Measurements from ENCODE around the gene POP7. TPM values are rescaled to one million over a fixed set of nuclear protein-coding genes. Genes with fewer than 3 reads are reported as not detected.

POP7 gene
- total RNA-seq, 4 donors from 2014 or later: 15.8 to 44.8 (median 21.0) TPM

DNA sequence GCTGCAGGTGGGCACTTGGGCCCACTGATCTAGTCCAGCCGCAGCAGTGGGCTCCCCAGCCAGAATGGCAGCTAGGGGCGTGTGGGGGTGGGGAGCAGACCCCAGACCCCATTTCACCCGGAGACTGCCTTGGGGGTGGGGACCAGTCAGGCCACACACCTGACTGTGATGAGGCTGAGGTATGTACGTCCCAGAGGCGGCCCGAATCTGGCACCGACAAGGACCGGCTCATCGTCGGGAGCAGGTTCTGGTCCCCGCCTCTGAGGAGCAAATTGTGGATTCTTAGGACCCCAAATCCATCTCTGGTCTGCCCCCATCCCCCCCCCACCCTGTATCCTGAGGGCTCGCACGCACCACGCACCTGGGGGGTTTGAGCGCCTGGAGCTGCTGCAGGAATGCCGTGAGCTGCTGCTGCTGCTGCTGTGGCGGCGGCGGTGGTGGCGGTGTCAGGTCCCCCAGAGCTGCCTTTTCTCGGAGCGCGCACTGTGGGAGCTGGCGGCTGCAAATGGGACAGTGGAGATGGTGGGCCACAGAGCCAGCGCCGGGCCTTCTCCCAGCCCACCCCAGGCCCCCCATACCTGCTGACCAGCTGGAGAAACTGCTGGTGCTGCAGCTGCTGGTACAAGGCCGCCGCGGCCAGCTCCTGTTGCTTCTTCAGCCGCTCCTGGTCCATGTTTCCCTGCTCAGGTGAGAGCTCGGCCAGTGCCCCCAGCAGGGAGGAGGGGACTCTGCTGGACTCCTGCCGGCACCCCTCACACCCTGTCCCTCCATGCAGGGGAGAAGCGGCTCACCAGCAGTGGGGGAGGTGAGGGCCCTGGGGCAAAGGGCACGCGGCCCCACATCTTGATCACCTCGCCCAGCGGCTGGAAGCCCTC is 22.0 kb upstream of the POP7 start:
- no peak for TF ChIP-seq POLR2A (IDR thresholded peaks at IDR 0.05)
- TF ChIP-seq, protein P1, sequence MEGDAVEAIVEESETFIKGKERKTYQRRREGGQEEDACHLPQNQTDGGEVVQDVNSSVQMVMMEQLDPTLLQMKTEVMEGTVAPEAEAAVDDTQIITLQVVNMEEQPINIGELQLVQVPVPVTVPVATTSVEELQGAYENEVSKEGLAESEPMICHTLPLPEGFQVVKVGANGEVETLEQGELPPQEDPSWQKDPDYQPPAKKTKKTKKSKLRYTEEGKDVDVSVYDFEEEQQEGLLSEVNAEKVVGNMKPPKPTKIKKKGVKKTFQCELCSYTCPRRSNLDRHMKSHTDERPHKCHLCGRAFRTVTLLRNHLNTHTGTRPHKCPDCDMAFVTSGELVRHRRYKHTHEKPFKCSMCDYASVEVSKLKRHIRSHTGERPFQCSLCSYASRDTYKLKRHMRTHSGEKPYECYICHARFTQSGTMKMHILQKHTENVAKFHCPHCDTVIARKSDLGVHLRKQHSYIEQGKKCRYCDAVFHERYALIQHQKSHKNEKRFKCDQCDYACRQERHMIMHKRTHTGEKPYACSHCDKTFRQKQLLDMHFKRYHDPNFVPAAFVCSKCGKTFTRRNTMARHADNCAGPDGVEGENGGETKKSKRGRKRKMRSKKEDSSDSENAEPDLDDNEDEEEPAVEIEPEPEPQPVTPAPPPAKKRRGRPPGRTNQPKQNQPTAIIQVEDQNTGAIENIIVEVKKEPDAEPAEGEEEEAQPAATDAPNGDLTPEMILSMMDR (IDR thresholded peaks at IDR 0.05): no peak
- Histone ChIP-seq H3K27me3 (no peaks in the 10 kb centered on the region), H3K9me3 (no peaks in the 10 kb centered on the region), H3K36me3 (peaks cover 75 to 79% of the 10 kb centered on the region in 2 donors), H3K4me1 (peaks cover 0 to 4% of the 10 kb centered on the region in 2 donors), H3K4me3 (replicated peaks in 1 of 3) (no peak overlapping the region), H3K27ac (no peak overlapping the region)
- no peak for DNase-seq
- 94 to 96% methylated on average over 25 to 33 of the region's 37 CpGs for WGBS, 2 donors
- intact Hi-C loops (cut with DNase I): loop anchor here (10.0 kb wide), 1 partner anchor 219 kb away; the partner anchor contains the start of gene SPACDR

DNA sequence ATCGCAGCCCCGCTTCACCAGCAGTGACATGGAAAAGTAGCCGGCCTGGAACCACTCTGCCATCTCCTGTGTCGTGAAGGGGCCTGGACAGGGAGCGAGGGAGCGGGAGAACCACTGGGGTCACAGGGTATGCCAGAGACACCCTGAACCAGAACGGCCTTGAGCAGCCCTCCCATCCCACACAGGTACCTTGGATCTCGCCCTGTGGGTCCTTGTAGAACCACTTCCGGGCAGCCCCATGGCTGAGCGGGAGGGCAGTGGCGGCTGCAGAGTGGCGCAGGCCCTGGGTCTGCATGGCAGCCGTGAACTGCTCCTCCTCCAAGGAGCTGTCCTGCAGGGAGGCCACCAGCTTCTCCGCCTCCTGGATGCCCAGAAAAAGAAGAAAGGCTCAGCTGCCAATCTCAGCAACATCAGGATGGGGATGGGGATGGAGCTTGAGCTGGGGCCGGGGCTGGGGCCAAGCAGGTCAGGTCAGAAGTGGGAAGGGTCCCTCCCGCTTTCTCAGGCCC is 21.3 kb upstream of the POP7 start:
- 93 to 95% methylated on average over 13 to 16 of the region's 16 CpGs for WGBS, 2 donors

GRCh38 chr7:100685049-100685605 is 20.8 kb upstream of the POP7 start:
- intact Hi-C loops (cut with DNase I): loop anchor here (5.0 to 10.0 kb wide), 2 partner anchors 118 to 220 kb away; partner anchors contain the start of gene SPACDR
- TF ChIP-seq, protein P1 (IDR thresholded peaks at IDR 0.05): no peak
- TF ChIP-seq POLR2A (IDR thresholded peaks at IDR 0.05): no peak
- H3K27ac ChIP-seq: no peak overlapping the region
- DNase-seq: no peak
- H3K4me3 ChIP-seq (replicated peaks in 1 of 3): no peak overlapping the region
- whole genome bisulfite sequencing, 2 donors: 89 to 94% methylated on average over 15 to 18 of the region's 18 CpGs
- H3K36me3 ChIP-seq: peaks cover 71 to 76% of the 10 kb centered on the region in 2 donors
- H3K9me3 ChIP-seq: no peaks in the 10 kb centered on the region
- H3K27me3 ChIP-seq: no peaks in the 10 kb centered on the region
- peaks cover 3 to 11% of the 10 kb centered on the region in 2 donors for H3K4me1 ChIP-seq

More for the DNA sequence above, 21.3 kb upstream of the POP7 start:
- H3K4me1 ChIP-seq: peaks cover 0 to 6% of the 10 kb centered on the region in 2 donors
- no peaks in the 10 kb centered on the region for H3K9me3 ChIP-seq
- intact Hi-C loops (cut with DNase I): loop anchor here (5.0 to 10.0 kb wide), 2 partner anchors 117 to 220 kb away; partner anchors contain the start of gene SPACDR
- H3K4me3 ChIP-seq (replicated peaks in 1 of 3): no peak overlapping the region
- no peaks in the 10 kb centered on the region for H3K27me3 ChIP-seq
- no peak for DNase-seq
- TF ChIP-seq, protein P1 (IDR thresholded peaks at IDR 0.05): no peak
- TF ChIP-seq POLR2A (IDR thresholded peaks at IDR 0.05): no peak
- peaks cover 73 to 76% of the 10 kb centered on the region in 2 donors for H3K36me3 ChIP-seq
- no peak overlapping the region for H3K27ac ChIP-seq

DNA sequence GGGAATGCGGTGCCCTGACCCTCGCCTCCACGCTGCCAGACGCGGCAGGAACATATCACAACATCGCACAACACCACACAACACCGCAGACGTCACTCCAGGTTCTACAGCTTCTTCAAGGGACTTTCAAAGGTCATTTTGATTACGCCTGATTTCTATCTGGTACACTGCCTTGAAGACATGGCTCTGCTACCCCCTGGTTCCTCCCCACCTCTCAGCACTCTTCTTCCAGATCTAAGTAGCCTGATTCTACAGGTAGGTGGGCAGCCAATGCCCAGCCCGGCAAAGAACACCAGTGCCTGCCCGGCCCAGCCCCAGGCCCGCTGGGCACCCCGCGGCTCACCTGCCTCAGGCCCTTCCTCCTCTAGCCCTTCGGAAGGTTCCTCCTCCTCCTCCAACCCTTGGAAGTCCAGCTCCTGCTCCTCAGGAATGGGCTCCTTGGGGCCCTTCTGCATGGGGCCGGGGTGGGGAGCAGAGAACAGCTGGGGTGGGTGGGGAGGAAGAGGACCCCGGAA is 20.2 kb upstream of the POP7 start:
- Histone ChIP-seq H3K9me3 (no peaks in the 10 kb centered on the region), H3K27me3 (no peaks in the 10 kb centered on the region), H3K36me3 (peaks cover 71 to 76% of the 10 kb centered on the region in 2 donors), H3K27ac (no peak overlapping the region), H3K4me3 (replicated peaks in 1 of 3) (no peak overlapping the region), H3K4me1 (peaks cover 4 to 16% of the 10 kb centered on the region in 2 donors)
- intact Hi-C loops (cut with DNase I): loop anchor here (5.0 to 10.0 kb wide), 2 partner anchors 118 to 221 kb away; partner anchors contain the start of gene SPACDR
- 87 to 96% methylated on average over 9 to 16 of the region's 17 CpGs for WGBS, 2 donors
- DNase-seq: no peak
- TF ChIP-seq, protein P1 (IDR thresholded peaks at IDR 0.05): no peak
- no peak for TF ChIP-seq POLR2A (IDR thresholded peaks at IDR 0.05)

Measured in thyroid gland (tissue), 4 donors.